GM19328 (cell line): ENCODE data around the gene FBXW11.
"Not testable (repeated sequence)": the region's sequence is repeated elsewhere in the genome, so short reads cannot be mapped to it uniquely, and the experiment has no call there.

ENCODE experiments used
- ATAC-seq: cut with Tn5 transposase; IDR thresholded peaks from one replicate; pipeline ENCODE4 v1.9.1; 2021; ENCODE audit warnings: mild to moderate bottlenecking, moderate library complexity; ENCODE audit not compliant: unreplicated experiment

FBXW11 gene

GRCh38 chr5:171956314-171956713 is 50.1 kb downstream of the FBXW11 start:
- no peak for ATAC-seq

DNA sequence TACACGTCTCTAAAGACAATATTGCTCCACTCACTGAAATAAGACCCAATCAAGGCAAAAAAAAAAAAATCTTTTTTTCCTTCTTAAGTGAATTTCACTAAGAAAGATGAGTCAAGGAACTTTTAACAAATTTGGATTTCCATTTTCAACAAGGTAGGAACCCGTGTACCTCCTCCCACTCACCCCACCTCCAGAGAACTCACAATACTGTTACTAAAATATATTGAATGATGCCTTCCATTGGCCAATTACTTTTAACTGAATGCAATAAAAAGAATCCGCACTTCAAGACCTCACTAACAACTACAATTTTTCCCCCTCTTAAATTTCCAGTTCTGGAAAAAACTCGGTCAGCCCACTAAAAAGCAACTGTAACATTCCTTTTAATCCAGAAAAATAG is 50.7 kb downstream of the FBXW11 start:
- no peak for ATAC-seq

GRCh38 chr5:171954721-171955120 is 51.7 kb downstream of the FBXW11 start:
- no peak for ATAC-seq

DNA sequence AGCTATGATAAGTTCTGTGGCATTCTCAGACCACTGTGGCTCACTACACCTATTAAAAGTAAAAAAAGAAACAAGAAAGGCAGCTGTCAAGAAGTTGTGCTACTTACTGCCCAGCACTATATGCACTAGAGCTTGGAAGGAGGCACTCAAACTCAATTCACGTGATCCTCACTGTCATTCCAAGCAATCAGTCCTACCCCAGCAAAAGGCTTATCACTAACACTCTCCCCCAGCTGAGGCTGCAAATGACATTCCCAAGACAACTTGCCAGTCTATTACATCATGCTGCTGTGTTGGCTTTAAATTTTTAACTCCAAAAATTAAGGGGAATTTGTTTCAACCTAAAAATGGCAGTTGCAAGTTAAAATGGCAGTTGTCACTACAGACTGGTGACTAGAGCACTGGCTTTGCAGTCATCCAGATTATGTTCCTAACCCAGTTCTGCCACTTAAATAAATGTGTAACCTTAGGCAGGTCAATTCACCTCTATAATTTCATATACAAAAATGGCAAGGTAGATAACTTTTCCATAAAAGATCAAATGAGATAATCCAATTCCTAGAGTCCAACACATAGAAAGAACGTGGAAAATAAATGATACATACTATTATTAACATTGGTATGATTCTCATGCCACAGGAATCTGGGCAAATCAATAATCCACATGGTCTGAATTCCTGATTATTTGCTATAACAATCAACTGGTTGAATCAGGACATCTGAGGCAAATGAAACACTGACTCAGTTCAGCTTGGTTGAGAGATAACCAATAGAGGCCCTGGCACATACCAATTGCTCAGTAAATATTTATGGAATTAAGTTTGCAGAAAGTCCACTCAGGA is 52.4 kb downstream of the FBXW11 start:
- no peak for ATAC-seq

GRCh38 chr5:171952021-171952420 is 54.4 kb downstream of the FBXW11 start:
- ATAC-seq, result no peak

DNA sequence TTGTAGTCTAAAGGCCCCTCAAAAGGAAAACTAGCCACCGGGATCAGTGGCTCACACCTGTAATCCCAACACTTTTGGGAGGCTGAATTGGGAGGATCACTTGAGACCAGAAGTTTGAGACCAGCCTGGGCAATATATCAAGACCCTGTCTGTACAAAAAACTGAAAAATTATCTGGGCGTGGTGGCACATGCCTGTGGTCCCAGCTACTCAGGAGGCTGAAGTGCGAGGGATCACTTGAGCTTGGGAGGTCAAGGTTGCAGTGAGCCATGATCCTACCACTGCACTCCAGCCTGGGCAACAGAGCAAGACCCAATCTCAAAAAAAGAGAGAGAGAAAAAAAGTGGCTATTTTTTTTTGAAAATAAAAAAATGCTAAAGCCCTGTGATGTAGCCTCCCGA is 55.2 kb downstream of the FBXW11 start:
- no peak for ATAC-seq

- no peak for ATAC-seq
Observed at GRCh38 chr5:171946000-171946781, 60.2 kb downstream of the FBXW11 start.

DNA sequence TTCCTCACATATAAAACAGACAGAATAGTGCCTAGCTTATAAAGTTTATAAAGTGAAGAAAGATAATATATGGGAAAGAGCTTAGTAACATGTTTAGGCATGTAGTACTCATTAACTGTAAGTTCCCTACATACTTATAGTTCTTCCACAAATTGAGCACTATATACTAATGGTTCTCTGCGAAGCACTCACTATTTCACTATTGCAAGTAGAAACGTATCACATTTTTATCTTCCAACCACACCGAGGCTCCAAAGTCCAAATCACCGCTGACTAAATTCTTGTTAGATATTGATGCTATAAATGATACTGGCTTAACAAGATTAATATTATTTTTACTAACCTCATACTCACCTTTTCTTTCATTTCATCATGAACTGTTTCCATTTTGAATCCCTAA is 61.0 kb downstream of the FBXW11 start:
- no peak for ATAC-seq

- no peak for ATAC-seq
Observed at GRCh38 chr5:171945066-171945465, 61.4 kb downstream of the FBXW11 start.

- ATAC-seq, result not testable (repeated sequence)
Observed at GRCh38 chr5:171942112-171942516, 64.3 kb downstream of the FBXW11 start.

- ATAC-seq, result not testable (repeated sequence)
Observed at GRCh38 chr5:171941675-171942074, 64.8 kb downstream of the FBXW11 start.

DNA sequence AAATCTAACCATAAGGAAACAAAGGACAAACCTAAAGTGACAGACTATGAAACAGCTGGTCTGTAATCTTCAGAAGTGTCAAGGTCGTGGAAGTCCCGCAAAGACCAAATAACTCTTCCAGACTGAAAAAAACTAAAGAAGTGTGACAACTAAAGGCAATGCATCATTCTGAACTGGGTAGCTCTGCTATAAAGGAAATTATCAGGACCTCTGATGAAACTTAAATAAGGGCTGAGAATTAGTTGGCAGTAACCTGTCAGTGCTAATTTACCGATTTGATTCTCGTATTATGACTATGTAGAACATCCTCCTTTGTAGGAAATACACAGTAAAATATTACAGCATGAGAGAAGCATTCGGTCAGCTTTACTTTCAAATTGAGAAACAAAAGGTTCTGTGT is 65.2 kb downstream of the FBXW11 start:
- not testable (repeated sequence) for ATAC-seq

GRCh38 chr5:171939951-171940350 is 66.5 kb downstream of the FBXW11 start:
- no peak for ATAC-seq

- ATAC-seq, result no peak
Observed at GRCh38 chr5:171938358-171938757, 68.1 kb downstream of the FBXW11 start.

- no peak for ATAC-seq
Observed at GRCh38 chr5:171937351-171937750, 69.1 kb downstream of the FBXW11 start.

GRCh38 chr5:171934586-171934985 is 71.9 kb downstream of the FBXW11 start:
- ATAC-seq, result no peak

GRCh38 chr5:171931163-171931562 is 75.3 kb downstream of the FBXW11 start:
- no peak for ATAC-seq

GRCh38 chr5:171927345-171927941 is 79.0 kb downstream of the FBXW11 start:
- no peak for ATAC-seq

GRCh38 chr5:171926311-171926710 is 80.1 kb downstream of the FBXW11 start:
- no peak for ATAC-seq

DNA sequence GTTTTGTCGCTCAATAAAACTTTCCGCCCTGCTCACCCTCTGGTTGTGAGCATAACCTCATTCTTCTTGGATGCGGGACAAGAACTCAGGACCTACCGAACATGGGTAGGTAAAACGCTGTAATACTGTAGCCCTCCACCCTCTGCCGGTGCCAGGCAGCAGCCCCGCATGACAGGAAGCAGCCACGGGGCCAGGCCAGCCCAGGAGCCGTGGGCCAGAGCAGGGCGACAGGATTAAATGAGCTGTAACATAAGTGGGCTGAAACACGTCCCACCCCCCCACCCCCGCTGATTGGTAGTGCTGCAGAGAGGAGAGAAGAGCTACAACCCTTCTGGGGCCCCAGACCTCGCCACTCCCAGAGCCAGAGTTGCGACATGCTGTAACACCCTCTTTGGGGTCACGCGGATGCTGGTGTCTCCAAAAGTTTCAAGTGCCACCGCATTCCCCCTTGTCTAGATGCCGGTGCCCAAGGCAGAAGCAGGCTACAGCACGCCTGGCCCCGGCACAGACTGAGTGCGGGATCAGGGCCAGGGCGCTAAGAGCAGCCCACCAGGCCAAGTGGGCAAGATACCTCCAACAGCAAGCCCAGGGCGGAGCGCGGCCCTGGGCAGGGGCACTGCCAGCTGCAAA is 81.8 kb downstream of the FBXW11 start:
- ATAC-seq, result no peak

GRCh38 chr5:171920765-171921391 is 85.6 kb downstream of the FBXW11 start:
- ATAC-seq, result no peak
